SH-SY5Y (cell line): ENCODE results near the gene GFOD1.

Experiments
- GATA2 ChIP-seq: IDR thresholded peaks from 2 replicates; pipeline ENCODE4 v1.6.1; 2011; ENCODE audit warnings: mild to moderate bottlenecking, low read depth, low read length
- GATA3 ChIP-seq: IDR thresholded peaks from 2 replicates; pipeline ENCODE4 v1.6.1; 2011; ENCODE audit warnings: low read depth, mild to moderate bottlenecking, low read length, moderate library complexity

Gene GFOD1

DNA sequence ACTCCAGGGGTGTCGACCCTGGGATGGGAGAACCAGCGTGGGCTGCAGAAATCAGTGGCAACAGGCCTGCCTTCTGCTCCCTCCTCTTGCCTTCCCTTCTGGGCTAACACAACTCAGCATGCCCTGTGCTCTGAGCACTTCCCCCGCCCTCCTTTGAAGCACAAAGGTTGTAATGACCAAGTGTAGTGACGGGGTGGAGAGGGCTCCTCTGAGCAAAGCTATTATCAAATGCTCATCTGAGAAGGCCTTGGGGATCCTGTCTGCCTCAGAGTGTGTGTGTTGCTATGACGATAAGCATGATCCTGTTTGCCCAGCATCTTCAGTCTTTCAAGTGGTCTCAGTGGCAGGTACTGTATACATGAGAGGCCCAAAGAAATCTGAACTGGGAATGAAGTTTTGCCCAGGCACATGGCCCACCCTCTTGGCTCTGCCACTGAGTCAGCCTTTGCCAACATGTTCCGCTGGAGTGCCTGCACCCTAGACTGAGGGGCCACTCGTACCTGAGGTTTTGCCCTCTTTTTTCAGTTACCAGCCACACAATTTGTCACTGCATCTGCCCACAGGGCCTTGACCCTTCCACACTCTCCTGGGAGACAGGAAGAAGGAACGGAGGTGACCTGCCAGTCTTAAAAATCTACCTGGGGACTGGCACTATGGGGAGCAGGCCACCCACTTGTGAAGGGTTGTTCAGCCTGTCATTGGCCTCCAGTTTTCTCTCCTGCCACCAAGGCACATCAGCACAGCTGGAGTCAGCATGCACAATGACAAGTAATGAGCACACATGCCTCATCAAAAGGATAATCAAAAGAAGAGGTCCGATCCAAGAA lies 74.5 kb downstream of the GFOD1 start:
- TF ChIP-seq GATA2 (no peak), GATA3 (no peak)

DNA sequence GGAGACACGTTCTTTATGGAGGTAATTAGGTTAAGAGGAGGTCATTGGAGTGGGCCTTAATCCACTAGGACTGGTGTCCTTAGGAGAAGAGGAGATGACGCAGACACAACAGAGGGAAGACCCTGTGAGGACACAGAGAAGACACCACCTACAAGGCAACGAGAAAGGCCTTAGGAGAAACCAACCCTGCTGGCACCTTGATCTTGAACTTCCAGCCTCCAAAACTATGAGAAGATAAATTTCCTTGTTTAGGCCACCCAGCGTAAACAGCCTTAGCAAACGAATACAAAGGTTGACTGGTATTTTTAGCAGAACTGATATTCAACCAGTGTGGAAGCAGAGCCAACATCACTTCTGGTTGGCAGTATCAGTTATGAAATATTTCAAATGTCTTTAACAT lies 75.2 kb downstream of the GFOD1 start:
- TF ChIP-seq GATA3 (no peak), GATA2 (no peak)

DNA sequence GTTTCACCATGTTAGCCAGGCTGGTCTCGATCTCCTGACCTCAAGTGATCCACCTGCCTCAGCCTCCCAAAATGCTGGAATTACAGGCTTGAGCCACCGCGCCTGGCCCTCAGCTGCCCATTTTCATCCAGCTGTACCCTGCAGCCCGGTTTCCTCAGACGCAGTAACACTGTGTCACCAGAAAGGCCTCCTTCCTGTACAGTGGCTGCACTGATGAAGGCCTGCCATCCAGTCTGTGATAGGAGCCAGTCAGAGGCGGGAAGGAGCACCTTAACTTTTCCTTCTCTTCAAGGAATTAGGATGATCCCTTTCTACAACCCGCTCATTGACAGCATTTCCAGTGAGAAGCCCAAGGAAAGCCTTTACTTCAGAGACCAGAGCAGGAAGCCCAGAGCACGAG lies 75.9 kb downstream of the GFOD1 start:
- TF ChIP-seq GATA3: no peak
- no peak for TF ChIP-seq GATA2

DNA sequence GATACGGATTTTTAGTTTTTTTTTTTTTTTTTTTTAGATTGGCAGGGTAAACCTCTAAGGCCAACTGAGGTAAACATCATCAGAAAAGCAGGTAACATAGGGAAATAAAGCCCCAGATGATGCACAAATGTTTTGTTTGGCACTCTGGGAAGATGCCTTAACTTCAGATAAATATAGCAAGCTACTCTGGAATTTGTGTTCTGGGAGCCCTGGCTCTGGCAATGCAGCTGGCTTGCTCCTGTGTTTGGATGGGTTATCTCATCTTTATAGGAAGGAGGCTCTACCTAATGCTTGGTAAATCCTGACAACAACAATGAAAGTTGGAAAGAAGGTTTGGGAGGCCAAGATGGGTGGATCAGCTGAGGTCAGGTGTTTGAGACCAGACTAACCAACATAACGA lies 77.4 kb downstream of the GFOD1 start:
- no peak for TF ChIP-seq GATA2
- no peak for TF ChIP-seq GATA3

DNA sequence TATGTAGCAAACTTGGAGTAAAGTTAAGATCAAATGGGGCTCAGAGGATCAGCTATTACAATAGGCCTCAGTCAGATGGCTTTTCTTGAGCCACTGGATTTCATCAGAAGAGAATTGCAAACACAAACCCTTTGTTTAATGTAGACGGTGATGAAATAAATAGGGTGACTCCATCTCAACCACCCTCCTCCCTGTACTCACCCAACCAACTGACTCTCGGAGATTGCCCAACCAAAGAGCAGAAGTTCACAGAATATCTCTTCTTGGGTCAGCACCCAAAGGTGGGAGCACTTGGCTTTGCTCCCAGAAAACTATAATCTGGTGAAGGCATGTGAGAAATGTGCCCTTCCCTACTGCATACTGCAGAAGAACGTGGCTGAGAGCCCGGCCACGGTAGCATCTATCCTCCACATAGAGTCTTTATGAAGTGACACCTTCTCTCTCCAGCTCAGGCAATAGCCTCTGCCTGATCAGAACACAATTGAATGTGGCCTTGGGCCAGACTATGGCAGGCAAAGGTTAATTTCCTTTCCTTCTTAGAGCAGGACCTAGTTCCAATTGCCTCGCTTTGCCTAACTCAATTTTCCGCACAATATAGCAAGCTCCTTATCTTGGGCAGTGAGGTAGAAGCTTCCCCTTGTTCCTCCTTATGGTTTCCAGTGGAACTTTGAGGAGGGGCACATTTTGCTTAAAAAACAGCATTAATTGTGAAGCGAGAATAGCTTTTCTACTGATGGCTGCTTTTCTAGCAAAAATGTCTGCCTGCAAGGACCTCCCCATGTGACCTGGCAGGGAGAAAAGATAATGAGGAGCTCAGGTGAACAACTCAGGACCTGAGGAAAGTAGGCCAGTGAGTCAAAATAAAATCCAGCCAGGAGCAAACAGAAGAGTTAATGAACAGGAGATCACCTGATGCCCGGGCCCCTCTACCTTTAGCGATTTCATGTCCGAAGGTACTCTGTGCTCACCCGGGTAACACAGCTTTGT lies 79.4 kb downstream of the GFOD1 start:
- TF ChIP-seq GATA2 (no peak), GATA3 (no peak)

DNA sequence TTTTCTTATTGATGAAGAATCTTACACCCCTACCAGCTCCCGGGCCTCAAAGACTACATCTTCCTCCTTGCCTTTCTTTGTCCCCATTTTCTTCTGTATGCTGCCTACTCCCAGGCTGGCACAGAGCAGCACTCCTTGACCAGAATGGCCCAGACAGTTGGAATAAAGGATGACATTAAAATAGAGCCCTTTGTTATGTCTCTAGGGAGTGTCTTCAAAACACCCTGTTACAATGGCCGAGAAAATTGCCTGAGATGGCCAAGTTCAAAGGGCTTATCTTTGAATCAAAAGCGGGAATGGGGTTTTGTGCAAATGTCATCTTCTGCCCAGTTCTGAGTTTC lies 80.1 kb downstream of the GFOD1 start:
- no peak for TF ChIP-seq GATA3
- TF ChIP-seq GATA2: no peak

DNA sequence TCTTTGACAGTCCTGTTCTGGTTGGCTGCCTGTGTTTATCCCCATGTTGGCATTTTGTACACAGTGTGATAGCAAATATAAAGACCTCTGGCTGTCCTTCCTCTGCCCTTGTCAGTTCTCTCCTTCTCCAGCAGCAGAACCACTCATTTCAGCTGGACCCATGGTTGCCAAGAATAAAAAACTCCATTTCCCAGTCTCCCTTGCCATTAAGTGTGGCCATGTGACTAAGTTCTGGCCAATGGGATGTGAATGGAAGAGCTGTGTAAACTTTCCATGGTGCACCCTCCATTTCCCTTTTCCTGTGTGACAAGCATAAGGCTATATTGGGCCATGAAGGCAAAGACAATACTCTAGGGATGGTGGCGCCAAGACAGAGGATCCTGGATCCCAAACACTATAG lies 80.6 kb downstream of the GFOD1 start:
- TF ChIP-seq GATA2 (no peak), GATA3 (no peak)

DNA sequence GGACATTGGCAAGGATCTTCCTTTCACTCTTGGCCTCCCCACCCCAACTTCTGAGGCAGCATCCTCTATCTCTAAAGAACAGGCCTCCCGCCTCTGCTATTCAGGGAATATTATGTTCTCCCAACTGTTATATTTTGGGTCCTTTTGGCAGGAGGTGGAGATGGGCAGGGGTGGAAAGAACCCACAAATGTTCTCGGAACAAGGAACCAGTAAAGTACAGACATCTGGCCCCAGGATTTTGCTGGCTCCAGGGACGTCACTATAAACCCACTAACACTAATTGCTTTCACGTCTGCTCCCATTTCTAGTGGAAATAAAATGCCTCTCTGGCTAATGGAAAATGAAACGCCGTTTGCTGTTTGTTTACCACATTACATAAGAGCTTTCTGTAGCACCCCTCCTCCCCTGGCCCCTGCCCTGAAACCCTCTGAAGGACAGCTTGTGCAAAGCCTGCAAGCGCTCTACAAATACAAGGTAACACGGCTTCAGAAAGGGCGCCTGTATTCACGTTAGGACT lies 81.4 kb downstream of the GFOD1 start:
- TF ChIP-seq GATA3 (no peak), GATA2 (no peak)

DNA sequence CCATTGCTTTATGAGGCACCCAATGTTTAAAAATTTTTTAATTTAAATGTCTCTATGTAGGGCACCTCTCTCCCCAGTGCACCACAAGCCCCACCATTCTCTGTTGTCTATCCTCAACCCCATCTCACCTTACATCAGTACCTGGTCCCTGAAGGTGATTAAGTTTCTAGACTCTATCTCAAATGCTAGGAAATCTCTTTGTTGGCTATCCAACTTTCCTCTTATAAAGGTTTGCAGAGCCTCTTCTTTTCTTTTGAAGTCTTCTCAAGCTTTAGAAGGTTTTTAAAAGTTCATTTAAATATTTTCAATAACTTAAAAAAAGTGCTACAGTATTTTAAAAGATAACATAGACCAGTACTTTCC lies 82.5 kb downstream of the GFOD1 start:
- TF ChIP-seq GATA2: no peak
- no peak for TF ChIP-seq GATA3

DNA sequence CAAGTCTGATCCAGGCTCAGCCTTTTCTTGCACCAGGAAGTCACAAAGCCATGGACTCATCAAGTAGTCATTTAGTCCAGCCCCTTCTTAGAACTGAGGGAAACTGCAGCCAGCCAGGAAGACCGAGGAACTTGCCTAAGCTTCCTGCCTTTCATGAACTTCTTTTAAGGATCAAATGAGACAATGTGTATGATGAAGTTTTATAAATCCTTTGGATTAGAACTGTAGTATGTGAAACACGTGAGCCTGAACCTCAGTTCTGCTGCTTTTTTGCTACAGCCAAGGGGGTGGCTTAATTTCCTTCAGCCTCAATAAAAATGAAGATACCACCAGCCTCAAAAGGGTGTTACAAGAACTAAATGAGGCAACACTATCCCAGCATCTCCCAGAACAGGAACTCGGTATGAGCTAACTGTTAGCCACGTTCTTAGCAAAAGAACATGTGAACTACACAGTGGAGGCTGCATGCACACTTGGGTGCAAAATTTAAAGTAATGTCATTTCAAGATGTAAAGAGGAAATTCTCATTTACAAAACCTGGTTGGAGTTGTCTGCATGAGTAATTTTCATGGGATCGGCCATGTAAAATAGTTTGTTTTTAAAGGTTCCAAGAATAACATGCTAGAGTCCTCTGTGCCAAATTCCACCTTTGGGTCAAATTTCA lies 83.0 kb downstream of the GFOD1 start:
- TF ChIP-seq GATA2 (no peak), GATA3 (no peak)

DNA sequence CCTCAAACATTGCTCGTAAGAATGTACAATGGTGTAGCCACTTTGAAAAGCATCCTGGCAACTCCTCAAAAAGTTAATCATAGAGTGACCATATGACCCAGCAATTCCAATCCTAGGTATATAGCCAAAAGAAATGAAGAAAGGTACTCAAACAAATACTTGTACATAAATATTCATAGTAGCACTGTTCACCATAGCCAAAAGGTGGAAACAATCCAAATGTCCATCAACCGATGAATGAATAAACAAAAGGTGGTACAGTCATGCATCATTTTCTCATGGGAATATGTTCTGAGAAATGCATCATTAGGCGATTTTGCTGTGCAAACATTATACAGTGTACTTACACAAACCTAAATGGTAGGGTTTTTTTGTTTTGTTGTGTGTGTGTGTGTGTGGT lies 84.7 kb downstream of the GFOD1 start:
- TF ChIP-seq GATA3: no peak
- no peak for TF ChIP-seq GATA2

DNA sequence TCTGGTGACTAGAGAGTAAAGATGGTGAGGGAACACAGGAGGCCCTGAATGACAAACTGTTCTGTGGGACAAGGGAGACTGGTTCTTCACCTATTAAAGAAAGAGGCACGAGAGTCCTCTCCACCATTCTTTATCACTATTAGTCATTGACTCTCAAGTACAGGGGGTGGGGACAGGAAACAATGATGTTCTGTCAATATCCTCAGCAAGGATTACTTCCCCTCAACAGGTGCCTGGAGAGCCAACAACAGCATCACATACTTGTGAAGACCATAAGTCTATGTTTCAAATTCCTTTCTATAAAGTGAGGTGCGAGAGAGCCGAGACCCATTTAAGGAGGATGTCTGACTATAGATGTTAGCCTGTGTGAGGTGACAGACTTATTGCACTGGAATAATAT lies 86.6 kb downstream of the GFOD1 start:
- TF ChIP-seq GATA2 (no peak), GATA3 (no peak)

DNA sequence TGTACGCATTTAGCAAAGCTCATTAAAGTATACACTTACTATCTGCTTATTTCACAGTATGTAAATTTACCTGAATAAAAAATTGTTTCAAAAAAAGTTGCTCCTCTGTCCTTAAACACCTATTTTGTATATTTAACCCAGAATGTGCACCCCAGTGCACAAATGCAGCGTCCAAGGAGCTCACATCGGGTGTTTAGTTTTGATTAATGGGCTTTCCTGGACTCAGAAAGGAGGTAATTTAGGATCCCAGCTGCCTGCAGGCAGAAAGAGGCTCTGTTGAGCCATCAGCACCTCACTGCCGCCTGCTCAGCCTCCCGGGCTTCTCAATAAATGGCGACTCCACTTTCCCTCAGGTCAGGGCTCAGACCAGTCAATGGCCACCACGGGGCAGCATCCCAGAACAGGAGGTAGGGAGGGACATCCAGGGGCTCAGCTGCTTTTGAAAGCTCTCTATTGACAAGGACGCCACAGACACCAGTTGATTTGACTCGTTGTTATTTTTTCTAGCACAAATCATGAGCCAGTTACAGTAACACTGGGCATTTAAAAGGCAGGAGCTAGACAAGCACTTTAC lies 88.9 kb downstream of the GFOD1 start:
- no peak for TF ChIP-seq GATA2
- TF ChIP-seq GATA3: no peak

DNA sequence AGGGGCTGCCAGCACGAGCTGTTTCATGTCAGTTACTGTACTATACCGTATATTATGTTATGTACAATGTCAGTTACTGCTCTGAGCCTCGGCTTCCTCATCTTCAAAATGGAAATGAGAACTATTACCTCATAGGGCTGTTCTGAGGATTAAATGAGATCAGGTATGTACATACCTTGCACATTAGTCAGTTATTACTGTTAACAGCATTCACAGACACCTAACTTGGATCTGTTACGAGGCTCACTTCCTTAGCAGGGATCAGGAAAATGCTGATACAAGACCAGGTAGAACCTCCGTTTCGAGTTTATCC lies 89.4 kb downstream of the GFOD1 start:
- TF ChIP-seq GATA2: no peak
- no peak for TF ChIP-seq GATA3
